Erythroblast (primary cell): Measurements from ENCODE around the gene PPIL1.

Experiments used
- GATA1 ChIP-seq: IDR thresholded peaks from 2 replicates; pipeline ENCODE4 v1.6.1; 2011; ENCODE audit warnings: low read depth, mild to moderate bottlenecking, control low read depth, low read length, moderate library complexity
- POLR2A ChIP-seq: IDR thresholded peaks from 2 replicates; pipeline ENCODE4 v1.6.1; 2011; ENCODE audit warnings: mild to moderate bottlenecking, low read length

GRCh38 chr6:36924131-36924530 is 49.5 kb upstream of the PPIL1 start:
- TF ChIP-seq POLR2A (no peak), GATA1 (no peak)
